HG02642 (cell line): Measurements from ENCODE around the gene CEACAM20.
"Not testable (repeated sequence)": the region's sequence is repeated elsewhere in the genome, so short reads cannot be mapped to it uniquely, and the experiment has no call there.

Experiments
- ATAC-seq: cut with Tn5 transposase; IDR thresholded peaks from one replicate; pipeline ENCODE4 v1.9.1; 2021; ENCODE audit warnings: mild to moderate bottlenecking; ENCODE audit not compliant: unreplicated experiment, poor library complexity

Gene CEACAM20

GRCh38 chr19:44499559-44499958, 29.9 kb downstream of the CEACAM20 start:
- ATAC-seq: no peak

- ATAC-seq: no peak
These were observed 30.5 kb downstream of the CEACAM20 start for GRCh38 chr19:44498988-44499387.

- no peak for ATAC-seq
These were observed 32.8 kb downstream of the CEACAM20 start for GRCh38 chr19:44496711-44497110.

GRCh38 chr19:44476559-44477408, 52.7 kb downstream of the CEACAM20 start:
- no peak for ATAC-seq

GRCh38 chr19:44468730-44469129, 60.7 kb downstream of the CEACAM20 start:
- not testable (repeated sequence) for ATAC-seq

- not testable (repeated sequence) for ATAC-seq
These were observed 66.7 kb downstream of the CEACAM20 start for GRCh38 chr19:44462600-44463286.
